ENCODE results near the gene CDA. TPM values are rescaled to one million over a fixed set of nuclear protein-coding genes. Genes with fewer than 3 reads are reported as not detected.

Gene CDA
- total and polyA plus RNA-seq, 9 of the 15 experiments (the other 6 are each of a cell fraction or from before 2014, with no cell fraction given), result not detected

DNA sequence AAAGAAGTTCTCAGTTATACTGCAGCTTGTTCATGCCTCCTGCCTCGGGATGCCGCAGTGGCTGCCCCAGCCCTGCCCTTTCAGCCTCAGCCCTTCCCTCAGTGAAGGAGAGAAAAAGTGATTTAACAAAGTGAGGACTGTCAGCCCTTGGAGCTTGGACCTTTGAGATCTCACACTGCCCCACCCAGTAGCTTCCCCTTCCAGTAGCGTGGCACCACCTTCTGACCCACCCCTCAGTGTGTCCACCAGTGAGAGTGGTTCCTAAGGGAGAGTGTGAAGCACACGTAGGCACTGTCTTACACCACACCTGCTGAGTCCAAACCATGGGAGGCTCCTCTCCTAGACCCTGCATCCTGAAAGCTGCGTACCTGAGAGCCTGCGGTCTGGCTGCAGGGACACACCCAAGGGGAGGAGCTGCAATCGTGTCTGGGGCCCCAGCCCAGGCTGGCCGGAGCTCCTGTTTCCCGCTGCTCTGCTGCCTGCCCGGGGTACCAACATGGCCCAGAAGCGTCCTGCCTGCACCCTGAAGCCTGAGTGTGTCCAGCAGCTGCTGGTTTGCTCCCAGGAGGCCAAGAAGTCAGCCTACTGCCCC lies at the start of gene CDA (continued):
- TF ChIP-seq, protein P1, sequence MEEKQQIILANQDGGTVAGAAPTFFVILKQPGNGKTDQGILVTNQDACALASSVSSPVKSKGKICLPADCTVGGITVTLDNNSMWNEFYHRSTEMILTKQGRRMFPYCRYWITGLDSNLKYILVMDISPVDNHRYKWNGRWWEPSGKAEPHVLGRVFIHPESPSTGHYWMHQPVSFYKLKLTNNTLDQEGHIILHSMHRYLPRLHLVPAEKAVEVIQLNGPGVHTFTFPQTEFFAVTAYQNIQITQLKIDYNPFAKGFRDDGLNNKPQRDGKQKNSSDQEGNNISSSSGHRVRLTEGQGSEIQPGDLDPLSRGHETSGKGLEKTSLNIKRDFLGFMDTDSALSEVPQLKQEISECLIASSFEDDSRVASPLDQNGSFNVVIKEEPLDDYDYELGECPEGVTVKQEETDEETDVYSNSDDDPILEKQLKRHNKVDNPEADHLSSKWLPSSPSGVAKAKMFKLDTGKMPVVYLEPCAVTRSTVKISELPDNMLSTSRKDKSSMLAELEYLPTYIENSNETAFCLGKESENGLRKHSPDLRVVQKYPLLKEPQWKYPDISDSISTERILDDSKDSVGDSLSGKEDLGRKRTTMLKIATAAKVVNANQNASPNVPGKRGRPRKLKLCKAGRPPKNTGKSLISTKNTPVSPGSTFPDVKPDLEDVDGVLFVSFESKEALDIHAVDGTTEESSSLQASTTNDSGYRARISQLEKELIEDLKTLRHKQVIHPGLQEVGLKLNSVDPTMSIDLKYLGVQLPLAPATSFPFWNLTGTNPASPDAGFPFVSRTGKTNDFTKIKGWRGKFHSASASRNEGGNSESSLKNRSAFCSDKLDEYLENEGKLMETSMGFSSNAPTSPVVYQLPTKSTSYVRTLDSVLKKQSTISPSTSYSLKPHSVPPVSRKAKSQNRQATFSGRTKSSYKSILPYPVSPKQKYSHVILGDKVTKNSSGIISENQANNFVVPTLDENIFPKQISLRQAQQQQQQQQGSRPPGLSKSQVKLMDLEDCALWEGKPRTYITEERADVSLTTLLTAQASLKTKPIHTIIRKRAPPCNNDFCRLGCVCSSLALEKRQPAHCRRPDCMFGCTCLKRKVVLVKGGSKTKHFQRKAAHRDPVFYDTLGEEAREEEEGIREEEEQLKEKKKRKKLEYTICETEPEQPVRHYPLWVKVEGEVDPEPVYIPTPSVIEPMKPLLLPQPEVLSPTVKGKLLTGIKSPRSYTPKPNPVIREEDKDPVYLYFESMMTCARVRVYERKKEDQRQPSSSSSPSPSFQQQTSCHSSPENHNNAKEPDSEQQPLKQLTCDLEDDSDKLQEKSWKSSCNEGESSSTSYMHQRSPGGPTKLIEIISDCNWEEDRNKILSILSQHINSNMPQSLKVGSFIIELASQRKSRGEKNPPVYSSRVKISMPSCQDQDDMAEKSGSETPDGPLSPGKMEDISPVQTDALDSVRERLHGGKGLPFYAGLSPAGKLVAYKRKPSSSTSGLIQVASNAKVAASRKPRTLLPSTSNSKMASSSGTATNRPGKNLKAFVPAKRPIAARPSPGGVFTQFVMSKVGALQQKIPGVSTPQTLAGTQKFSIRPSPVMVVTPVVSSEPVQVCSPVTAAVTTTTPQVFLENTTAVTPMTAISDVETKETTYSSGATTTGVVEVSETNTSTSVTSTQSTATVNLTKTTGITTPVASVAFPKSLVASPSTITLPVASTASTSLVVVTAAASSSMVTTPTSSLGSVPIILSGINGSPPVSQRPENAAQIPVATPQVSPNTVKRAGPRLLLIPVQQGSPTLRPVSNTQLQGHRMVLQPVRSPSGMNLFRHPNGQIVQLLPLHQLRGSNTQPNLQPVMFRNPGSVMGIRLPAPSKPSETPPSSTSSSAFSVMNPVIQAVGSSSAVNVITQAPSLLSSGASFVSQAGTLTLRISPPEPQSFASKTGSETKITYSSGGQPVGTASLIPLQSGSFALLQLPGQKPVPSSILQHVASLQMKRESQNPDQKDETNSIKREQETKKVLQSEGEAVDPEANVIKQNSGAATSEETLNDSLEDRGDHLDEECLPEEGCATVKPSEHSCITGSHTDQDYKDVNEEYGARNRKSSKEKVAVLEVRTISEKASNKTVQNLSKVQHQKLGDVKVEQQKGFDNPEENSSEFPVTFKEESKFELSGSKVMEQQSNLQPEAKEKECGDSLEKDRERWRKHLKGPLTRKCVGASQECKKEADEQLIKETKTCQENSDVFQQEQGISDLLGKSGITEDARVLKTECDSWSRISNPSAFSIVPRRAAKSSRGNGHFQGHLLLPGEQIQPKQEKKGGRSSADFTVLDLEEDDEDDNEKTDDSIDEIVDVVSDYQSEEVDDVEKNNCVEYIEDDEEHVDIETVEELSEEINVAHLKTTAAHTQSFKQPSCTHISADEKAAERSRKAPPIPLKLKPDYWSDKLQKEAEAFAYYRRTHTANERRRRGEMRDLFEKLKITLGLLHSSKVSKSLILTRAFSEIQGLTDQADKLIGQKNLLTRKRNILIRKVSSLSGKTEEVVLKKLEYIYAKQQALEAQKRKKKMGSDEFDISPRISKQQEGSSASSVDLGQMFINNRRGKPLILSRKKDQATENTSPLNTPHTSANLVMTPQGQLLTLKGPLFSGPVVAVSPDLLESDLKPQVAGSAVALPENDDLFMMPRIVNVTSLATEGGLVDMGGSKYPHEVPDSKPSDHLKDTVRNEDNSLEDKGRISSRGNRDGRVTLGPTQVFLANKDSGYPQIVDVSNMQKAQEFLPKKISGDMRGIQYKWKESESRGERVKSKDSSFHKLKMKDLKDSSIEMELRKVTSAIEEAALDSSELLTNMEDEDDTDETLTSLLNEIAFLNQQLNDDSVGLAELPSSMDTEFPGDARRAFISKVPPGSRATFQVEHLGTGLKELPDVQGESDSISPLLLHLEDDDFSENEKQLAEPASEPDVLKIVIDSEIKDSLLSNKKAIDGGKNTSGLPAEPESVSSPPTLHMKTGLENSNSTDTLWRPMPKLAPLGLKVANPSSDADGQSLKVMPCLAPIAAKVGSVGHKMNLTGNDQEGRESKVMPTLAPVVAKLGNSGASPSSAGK (IDR thresholded peaks at IDR 0.05), result no peak
- TF ChIP-seq NRF1 (conservative IDR thresholded peaks at IDR 0.05 in 1 of 2, IDR thresholded peaks at IDR 0.05 in 1 of 2), result peak in 1 of 2 experiments; percentile 22; a peak in 1 of 4 replicates
- no peak for TF ChIP-seq FOXK2 (conservative IDR thresholded peaks at IDR 0.05 in 1 of 2, IDR thresholded peaks at IDR 0.05 in 1 of 2; ENCODE audit: low read depth in 2 of 2)
- TF ChIP-seq BCOR (IDR thresholded peaks at IDR 0.05), result 0 out of 2 replicates have a peak, but pooled peaks have one; percentile 20
- TF ChIP-seq, protein P2, sequence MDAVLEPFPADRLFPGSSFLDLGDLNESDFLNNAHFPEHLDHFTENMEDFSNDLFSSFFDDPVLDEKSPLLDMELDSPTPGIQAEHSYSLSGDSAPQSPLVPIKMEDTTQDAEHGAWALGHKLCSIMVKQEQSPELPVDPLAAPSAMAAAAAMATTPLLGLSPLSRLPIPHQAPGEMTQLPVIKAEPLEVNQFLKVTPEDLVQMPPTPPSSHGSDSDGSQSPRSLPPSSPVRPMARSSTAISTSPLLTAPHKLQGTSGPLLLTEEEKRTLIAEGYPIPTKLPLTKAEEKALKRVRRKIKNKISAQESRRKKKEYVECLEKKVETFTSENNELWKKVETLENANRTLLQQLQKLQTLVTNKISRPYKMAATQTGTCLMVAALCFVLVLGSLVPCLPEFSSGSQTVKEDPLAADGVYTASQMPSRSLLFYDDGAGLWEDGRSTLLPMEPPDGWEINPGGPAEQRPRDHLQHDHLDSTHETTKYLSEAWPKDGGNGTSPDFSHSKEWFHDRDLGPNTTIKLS (IDR thresholded peaks at IDR 0.05; ENCODE audit: borderline replicate concordance, low read depth), result no peak
- no peak for TF ChIP-seq ZNF668 (CRISPR knock-in tag; IDR thresholded peaks at IDR 0.05)
- no peak for TF ChIP-seq ZBTB7A (IDR thresholded peaks at IDR 0.05; ENCODE audit: borderline replicate concordance, control insufficient read depth, low read depth, low read length)
- TF ChIP-seq HNRNPLL (IDR thresholded peaks at IDR 0.05; ENCODE audit: low read depth, low read length, poor library complexity, severe bottlenecking), result no peak
- TF ChIP-seq STAT6 (CRISPR knock-in tag; IDR thresholded peaks at IDR 0.05), result no peak
- no peak for TF ChIP-seq STAT5A (IDR thresholded peaks at IDR 0.05; ENCODE audit: borderline replicate concordance, low read length)
